B cell (primary cell): ENCODE measurements around the gene MYL7. TPM values are rescaled to one million over a fixed set of nuclear protein-coding genes. Genes with fewer than 3 reads are reported as not detected.

ENCODE experiments used
- ATAC-seq: fragments of 200-7000 bp; cut with Tn5 transposase; one replicate; pipeline ENCODE4 v1.10.0; 2021; ENCODE audit warnings: low read depth, mild to moderate bottlenecking, moderate number of reproducible peaks, moderate library complexity
- CTCF ChIA-PET: fragments of 350-600 bp; sonication (Branson Sonifier 250); formaldehyde crosslinking; loops from one replicate; lab custom pipeline; 2021; ENCODE audit warnings: antibody characterized with exemption, inconsistent platforms; lab: Charles Lee
- POLR2A ChIA-PET: fragments of 350-600 bp; sonication (Branson Sonifier 250); formaldehyde crosslinking; loops from one replicate; lab custom pipeline; 2021; ENCODE audit warnings: antibody characterized with exemption; lab: Charles Lee
- DNase-seq: peaks from one replicate; pipeline ENCODE4 v3.0.0; 2013
- H2AFZ ChIP-seq: 2 replicates; pipeline ENCODE4 v1.6.1; 2012; ENCODE audit warnings: mild to moderate bottlenecking, low read depth, low read length; ENCODE audit not compliant: insufficient read depth, poor library complexity, severe bottlenecking
- H3K27ac ChIP-seq, 2 donors: 1 replicate in 1 of 2; 2 replicates in 1 of 2; pipeline ENCODE4 v1.5.1; 2012 to 2013; ENCODE audit warnings: low read length in 2 of 2, mild to moderate bottlenecking in 2 of 2, moderate library complexity in 1 of 2
- H3K27me3 ChIP-seq, 4 experiments: fragments of 200-600 bp in 1 of 4; sonication (generic) in 1 of 4; replicated peaks in 1 of 4; 1 replicate in 2 of 4; 2 replicates in 2 of 4; pipeline versions ENCODE4 v1.6.1 to v1.7.0; 2013 to 2016; ENCODE audit warnings: low read length in 3 of 4, mild to moderate bottlenecking in 2 of 4, mixed read lengths in 1 of 4, moderate library complexity in 1 of 4; ENCODE audit not compliant: insufficient read depth in 4 of 4, control insufficient read depth in 3 of 4; ENCODE audit errors: control extremely low read depth in 1 of 4
- H3K36me3 ChIP-seq, 2 experiments: replicated peaks in 1 of 2; 1 replicate in 1 of 2; 2 replicates in 1 of 2; pipeline versions ENCODE4 v1.6.1 to v1.7.1; 2013; ENCODE audit warnings: low read length in 1 of 2; ENCODE audit not compliant: insufficient read depth in 2 of 2, control insufficient read depth in 1 of 2; ENCODE audit errors: control extremely low read depth in 1 of 2, extremely low read depth in 1 of 2
- H3K4me1 ChIP-seq, 2 donors: fragments of 200-600 bp in 1 of 2; sonication (generic) in 1 of 2; 1 replicate in 1 of 2; 2 replicates in 1 of 2; pipeline versions ENCODE4 v1.5.1 to v1.6.1; 2013 to 2017; ENCODE audit warnings: low read length in 2 of 2; ENCODE audit not compliant: control insufficient read depth in 2 of 2, insufficient read depth in 2 of 2
- H3K4me2 ChIP-seq: replicated peaks from 2 replicates; pipeline ENCODE3; 2012; ENCODE audit warnings: mild to moderate bottlenecking, low read depth, low read length; ENCODE audit not compliant: poor library complexity, severe bottlenecking
- H3K4me3 ChIP-seq, 5 experiments: fragments of 200-600 bp in 1 of 5; sonication (generic) in 1 of 5; 1 replicate in 3 of 5; 2 replicates in 2 of 5; pipeline versions ENCODE4 v1.5.1 to v1.7.0; 2011 to 2016; ENCODE audit warnings: low read length in 4 of 5, mild to moderate bottlenecking in 4 of 5, low read depth in 2 of 5, control low read depth in 1 of 5, moderate library complexity in 1 of 5; ENCODE audit not compliant: insufficient read depth in 1 of 5; ENCODE audit errors: control extremely low read depth in 1 of 5, extremely low read depth in 1 of 5
- H3K79me2 ChIP-seq: fragments of 200-600 bp; sonication (generic); one replicate; pipeline ENCODE4 v1.6.0; 2016; ENCODE audit warnings: low read length; ENCODE audit not compliant: control insufficient read depth, insufficient read depth
- H3K9ac ChIP-seq: fragments of 200-600 bp; sonication (generic); 2 replicates; pipeline ENCODE4 v1.6.1; 2017; ENCODE audit warnings: mild to moderate bottlenecking, low read length, moderate library complexity
- H3K9me3 ChIP-seq, 3 donors: one replicate each; pipeline versions ENCODE4 v1.6.1 to v1.7.1; 2013; ENCODE audit warnings: low read length in 2 of 3; ENCODE audit not compliant: control insufficient read depth in 2 of 3, insufficient read depth in 1 of 3; ENCODE audit errors: control extremely low read depth in 1 of 3
- H4K20me1 ChIP-seq: 2 replicates; pipeline ENCODE4 v1.6.0; 2012; ENCODE audit warnings: mild to moderate bottlenecking, low read length; ENCODE audit not compliant: insufficient read depth, control insufficient read depth, poor library complexity, severe bottlenecking
- H3K27ac Mint-ChIP-seq: one replicate; pipeline ENCODE4 v1.8.0; 2021; ENCODE audit warnings: mixed read lengths
- H3K27me3 Mint-ChIP-seq: one replicate; pipeline ENCODE4 v1.8.0; 2021; ENCODE audit warnings: mixed read lengths
- H3K4me1 Mint-ChIP-seq: one replicate; pipeline ENCODE4 v1.8.0; 2021; ENCODE audit warnings: mixed read lengths
- H3K4me3 Mint-ChIP-seq: one replicate; pipeline ENCODE4 v1.8.0; 2021; ENCODE audit warnings: mixed read lengths
- H3K9me3 Mint-ChIP-seq: one replicate; pipeline ENCODE4 v1.8.0; 2022; ENCODE audit warnings: mixed read lengths; ENCODE audit not compliant: insufficient read depth
- CTCF ChIP-seq: fragments of 200-600 bp; IDR thresholded peaks from one replicate; pipeline ENCODE4 v1.8.0; 2022; ENCODE audit warnings: antibody characterized with exemption, mild to moderate bottlenecking
- EZH2 ChIP-seq: IDR thresholded peaks from 2 replicates; pipeline ENCODE4 v1.6.1; 2012; ENCODE audit warnings: borderline replicate concordance, low read depth, mild to moderate bottlenecking, moderate library complexity, low read length; ENCODE audit not compliant: insufficient read depth, poor library complexity, severe bottlenecking
- WGBS: methylation state at CpG from one replicate; pipeline ENCODE4 v1.1.5; 2013; ENCODE audit warnings: missing lambda C conversion rate; ENCODE audit not compliant: insufficient coverage; 5-methylcytosine and 5-hydroxymethylcytosine counted together
- intact Hi-C: fragments of 100-400 bp; cut with micrococcal nuclease; formaldehyde crosslinking; loops from one replicate; pipeline ENCODE4 v1.10.0; 2022
- polyA plus RNA-seq: library from polyadenylated mRNA; depleted of rRNA; stranded (reverse); fragments of >200 nt; gene quantifications from 2 replicates; pipeline ENCODE4 v1.2.3, GENCODE V29; 2012
- total RNA-seq, 2 donors: library from RNA; stranded (reverse); fragments of 120-200 nt in 1 of 2; gene quantifications; 1 replicate in 1 of 2; 2 replicates in 1 of 2; pipeline versions ENCODE4 v1.2.3 to v1.2.4, GENCODE V29; 2013 to 2022

Gene MYL7
- total and polyA plus RNA-seq, 2 donors (not counting 1 experiment from before 2014, with no cell fraction given), result not detected

- Histone ChIP-seq H3K4me3 (no peak overlapping the region), H3K9ac (no peak overlapping the region), H3K4me1 (peaks cover 0 to 4% of the 10 kb centered on the region in 2 donors), H3K27me3 (no peaks in the 10 kb centered on the region), H3K79me2 (no peaks in the 10 kb centered on the region), H4K20me1 (no peaks in the 10 kb centered on the region), H3K4me2 (no peak overlapping the region), H2AFZ (no peak overlapping the region), H3K36me3 (no peaks in the 10 kb centered on the region), H3K27ac (no peak overlapping the region), H3K9me3 (no peaks in the 10 kb centered on the region)
- no peak for ATAC-seq
- no peak overlapping the region for H3K27ac Mint-ChIP-seq
- POLR2A ChIA-PET, result no interaction called here
- peaks cover 3% of the 10 kb centered on the region for H3K4me1 Mint-ChIP-seq
- TF ChIP-seq CTCF (no peak), EZH2 (no peak)
- no peak overlapping the region for H3K4me3 Mint-ChIP-seq
- CTCF ChIA-PET, result no interaction called here
- no peaks in the 10 kb centered on the region for H3K9me3 Mint-ChIP-seq
- no peaks in the 10 kb centered on the region for H3K27me3 Mint-ChIP-seq
- no peak for DNase-seq
- intact Hi-C loops, result no loop called here
- WGBS, result 96% methylated on average over 8 of the region's 8 CpGs
Measured at GRCh38 chr7:44155191-44156185, 14.4 kb upstream of the MYL7 start.

- no peak overlapping the region for H3K4me2 ChIP-seq
- H3K79me2 ChIP-seq, result no peaks in the 10 kb centered on the region
- no peak overlapping the region for H3K27ac Mint-ChIP-seq
- H3K36me3 ChIP-seq, result no peaks in the 10 kb centered on the region
- peaks cover 0 to 11% of the 10 kb centered on the region in 2 donors for H3K4me1 ChIP-seq
- CTCF ChIA-PET, result no interaction called here
- H3K9me3 ChIP-seq, result no peaks in the 10 kb centered on the region
- no peak overlapping the region for H3K27ac ChIP-seq
- DNase-seq (no peak), ATAC-seq (no peak)
- H3K4me3 Mint-ChIP-seq, result no peak overlapping the region
- H3K4me3 ChIP-seq, result no peak overlapping the region
- no peaks in the 10 kb centered on the region for H3K9me3 Mint-ChIP-seq
- TF ChIP-seq EZH2, result no peak
- TF ChIP-seq CTCF, result no peak
- no peak overlapping the region for H3K9ac ChIP-seq
- no peaks in the 10 kb centered on the region for H3K27me3 Mint-ChIP-seq
- WGBS, result 75% methylated on average over 2 of the region's 3 CpGs
- no peaks in the 10 kb centered on the region for H4K20me1 ChIP-seq
- POLR2A ChIA-PET, result no interaction called here
- H3K4me1 Mint-ChIP-seq, result peaks cover 7% of the 10 kb centered on the region
- intact Hi-C loops, result no loop called here
- no peak overlapping the region for H2AFZ ChIP-seq
- H3K27me3 ChIP-seq, result no peaks in the 10 kb centered on the region
Measured at GRCh38 chr7:44154703-44155102, 13.6 kb upstream of the MYL7 start.
